ENCODE data around the gene SMOC2. TPM values are rescaled to one million over a fixed set of nuclear protein-coding genes. Genes with fewer than 3 reads are reported as not detected.

The SMOC2 gene
- total and polyA plus RNA-seq, 8 donors = 7.1 to 18.8 (median 9.5) TPM

DNA sequence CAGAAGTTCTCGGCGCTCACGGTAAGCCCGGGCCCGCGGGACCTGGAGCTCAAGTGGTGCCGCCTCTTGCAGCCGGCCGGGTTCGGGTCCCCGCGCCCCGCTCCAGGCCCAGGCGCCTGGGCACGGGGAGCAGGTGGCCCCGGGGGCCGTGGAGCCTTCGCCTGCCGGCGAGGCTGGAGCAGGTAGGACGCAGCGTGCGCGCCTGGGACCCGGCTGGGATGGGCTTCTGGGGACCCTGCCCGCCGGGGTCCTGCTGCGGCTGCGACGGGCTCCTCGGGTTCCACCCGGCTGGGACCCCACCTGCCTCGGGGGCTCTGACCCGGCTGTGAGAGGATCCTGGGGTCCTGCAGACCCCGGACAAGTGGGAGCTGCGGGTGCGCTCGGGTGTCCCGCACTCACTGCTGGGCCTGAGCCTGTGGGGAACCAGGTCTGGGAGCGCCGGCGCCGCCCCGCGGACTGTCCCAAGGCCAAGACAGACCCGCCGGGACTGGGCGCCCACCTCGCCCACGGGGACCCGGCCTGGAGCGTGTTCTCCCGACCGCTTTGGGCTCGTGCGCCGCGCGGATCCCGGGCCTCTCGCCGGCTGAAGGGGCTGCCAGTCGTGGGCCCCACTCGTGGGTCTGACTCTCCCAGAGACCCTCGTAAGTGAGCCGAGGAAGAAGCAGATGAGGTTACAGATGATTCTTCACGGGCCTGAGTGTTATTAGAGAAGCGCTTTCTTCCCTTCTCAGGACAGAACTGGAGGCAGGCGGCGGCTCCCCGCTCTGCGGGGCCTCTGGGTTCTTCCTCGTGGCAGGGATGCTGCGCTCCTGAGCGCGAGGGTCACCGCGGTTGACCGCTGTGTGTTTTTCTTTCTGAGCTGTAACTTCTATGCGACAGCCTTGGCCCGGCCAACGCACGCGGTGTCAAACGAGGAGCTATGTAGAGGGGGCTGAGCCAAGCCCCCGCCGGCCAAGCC lies 729 bp downstream of the SMOC2 start:
- no peaks in the 10 kb centered on the region for H3K36me3 ChIP-seq
- peak overlapping the region; percentile 21 to 22 for H3K4me3 ChIP-seq
- intact Hi-C loops (cut with DNase I) = no loop called here
- H3K27me3 ChIP-seq = peaks cover 37 to 93% of the 10 kb centered on the region in 2 donors
- peaks cover 8 to 9% of the 10 kb centered on the region in 2 donors for H3K4me1 ChIP-seq
- no peak for ATAC-seq
- no peaks in the 10 kb centered on the region for H3K9me3 ChIP-seq
- TF ChIP-seq, protein P1, sequence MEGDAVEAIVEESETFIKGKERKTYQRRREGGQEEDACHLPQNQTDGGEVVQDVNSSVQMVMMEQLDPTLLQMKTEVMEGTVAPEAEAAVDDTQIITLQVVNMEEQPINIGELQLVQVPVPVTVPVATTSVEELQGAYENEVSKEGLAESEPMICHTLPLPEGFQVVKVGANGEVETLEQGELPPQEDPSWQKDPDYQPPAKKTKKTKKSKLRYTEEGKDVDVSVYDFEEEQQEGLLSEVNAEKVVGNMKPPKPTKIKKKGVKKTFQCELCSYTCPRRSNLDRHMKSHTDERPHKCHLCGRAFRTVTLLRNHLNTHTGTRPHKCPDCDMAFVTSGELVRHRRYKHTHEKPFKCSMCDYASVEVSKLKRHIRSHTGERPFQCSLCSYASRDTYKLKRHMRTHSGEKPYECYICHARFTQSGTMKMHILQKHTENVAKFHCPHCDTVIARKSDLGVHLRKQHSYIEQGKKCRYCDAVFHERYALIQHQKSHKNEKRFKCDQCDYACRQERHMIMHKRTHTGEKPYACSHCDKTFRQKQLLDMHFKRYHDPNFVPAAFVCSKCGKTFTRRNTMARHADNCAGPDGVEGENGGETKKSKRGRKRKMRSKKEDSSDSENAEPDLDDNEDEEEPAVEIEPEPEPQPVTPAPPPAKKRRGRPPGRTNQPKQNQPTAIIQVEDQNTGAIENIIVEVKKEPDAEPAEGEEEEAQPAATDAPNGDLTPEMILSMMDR (IDR thresholded peaks at IDR 0.05) = no peak
- DNase-seq = peak in 1 of 4 donors; percentile 74
- H3K27ac ChIP-seq = no peak overlapping the region

GRCh38 chr6:168442646-168443045 lies 1.7 kb downstream of the SMOC2 start:
- Histone ChIP-seq H3K27me3 (peaks cover 37 to 90% of the 10 kb centered on the region in 2 donors), H3K4me1 (peaks cover 8 to 9% of the 10 kb centered on the region in 2 donors), H3K27ac (no peak overlapping the region), H3K9me3 (no peaks in the 10 kb centered on the region), H3K4me3 (no peak overlapping the region), H3K36me3 (no peaks in the 10 kb centered on the region)
- intact Hi-C loops (cut with DNase I) = no loop called here
- DNase-seq (no peak), ATAC-seq (no peak)
- TF ChIP-seq, protein P1 (IDR thresholded peaks at IDR 0.05) = no peak

- DNase-seq (no peak), ATAC-seq (no peak)
- Histone ChIP-seq H3K36me3 (no peaks in the 10 kb centered on the region), H3K27me3 (peaks cover 13 to 61% of the 10 kb centered on the region in 2 donors), H3K4me1 (peaks cover 0 to under 1% of the 10 kb centered on the region in 2 donors), H3K9me3 (no peaks in the 10 kb centered on the region), H3K4me3 (no peak overlapping the region), H3K27ac (no peak overlapping the region)
- TF ChIP-seq, protein P1 (IDR thresholded peaks at IDR 0.05) = no peak
- intact Hi-C loops (cut with DNase I) = no loop called here
Observed at GRCh38 chr6:168447282-168447681, 6.3 kb downstream of the SMOC2 start.

- H3K9me3 ChIP-seq = no peaks in the 10 kb centered on the region
- no peak overlapping the region for H3K27ac ChIP-seq
- no peak for DNase-seq
- TF ChIP-seq, protein P1 (IDR thresholded peaks at IDR 0.05) = no peak
- H3K4me1 ChIP-seq = no peaks in the 10 kb centered on the region
- peaks cover 9 to 57% of the 10 kb centered on the region in 2 donors for H3K27me3 ChIP-seq
- H3K4me3 ChIP-seq = no peak overlapping the region
- ATAC-seq = no peak
- intact Hi-C loops (cut with DNase I) = no loop called here
- no peaks in the 10 kb centered on the region for H3K36me3 ChIP-seq
Observed at GRCh38 chr6:168447700-168448099, 6.7 kb downstream of the SMOC2 start.

DNA sequence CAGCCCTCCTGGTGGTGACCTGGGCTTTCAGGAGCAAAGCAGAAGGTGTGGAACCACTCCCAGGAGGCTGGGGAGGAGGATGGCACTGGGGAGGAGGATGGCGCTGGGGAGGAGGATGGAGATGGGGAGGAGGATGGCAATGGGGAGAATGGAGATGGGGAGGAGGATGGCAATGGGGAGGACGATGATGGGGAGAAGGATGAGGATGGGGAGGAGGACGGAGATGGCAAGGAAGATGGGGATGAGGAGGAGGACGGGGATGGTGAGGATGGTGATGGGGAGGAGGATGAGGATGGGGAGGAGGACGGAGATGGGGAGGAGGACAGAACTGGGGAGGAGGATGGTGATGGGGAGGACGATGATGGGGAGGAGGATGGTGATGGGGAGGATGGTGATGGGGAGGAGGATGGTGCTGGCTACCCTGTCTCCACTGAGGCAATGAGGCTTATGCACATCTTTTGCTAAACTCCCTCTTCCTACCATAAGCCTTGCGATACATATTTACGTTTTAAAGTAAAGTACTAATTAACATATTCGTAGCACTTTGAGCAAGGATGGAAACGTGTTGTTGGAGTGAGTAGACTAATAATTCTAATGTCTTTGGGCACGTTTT lies 7.4 kb downstream of the SMOC2 start:
- ATAC-seq = no peak
- H3K4me3 ChIP-seq = no peak overlapping the region
- intact Hi-C loops (cut with DNase I) = no loop called here
- H3K27ac ChIP-seq = no peak overlapping the region
- H3K9me3 ChIP-seq = no peaks in the 10 kb centered on the region
- no peaks in the 10 kb centered on the region for H3K4me1 ChIP-seq
- no peaks in the 10 kb centered on the region for H3K36me3 ChIP-seq
- TF ChIP-seq, protein P1 (IDR thresholded peaks at IDR 0.05) = no peak
- H3K27me3 ChIP-seq = peaks cover 5 to 51% of the 10 kb centered on the region in 2 donors
- DNase-seq = no peak
